ENCODE data around the gene RTEL1. TPM values are rescaled to one million over a fixed set of nuclear protein-coding genes. Genes with fewer than 3 reads are reported as not detected.

RTEL1 gene
- total and polyA plus RNA-seq, 9 of the 15 experiments (the other 6 are each of a cell fraction or from before 2014, with no cell fraction given): 0.36 to 61.0 (median 17.9) TPM

DNA sequence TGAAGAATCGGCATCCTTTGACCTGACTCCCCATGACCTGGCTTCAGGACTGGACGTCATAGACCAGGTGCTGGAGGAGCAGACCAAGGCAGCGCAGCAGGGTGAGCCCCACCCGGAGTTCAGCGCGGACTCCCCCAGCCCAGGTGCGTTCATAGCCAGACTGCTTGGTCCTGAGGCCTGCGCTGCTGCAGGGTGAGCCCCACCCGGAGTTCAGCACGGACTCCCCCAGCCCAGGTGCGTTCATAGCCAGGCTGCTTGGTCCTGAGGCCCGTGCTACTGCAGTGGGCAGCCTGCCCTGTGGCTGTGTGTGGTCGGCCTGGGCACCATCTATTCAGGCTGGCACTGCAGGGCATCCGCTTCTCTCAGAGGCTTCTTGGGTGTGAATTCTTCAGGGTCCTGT, 15.8 kb downstream of the RTEL1 start:
- ATAC-seq (no peak), FAIRE-seq (no peak), DNase-seq (ENCODE audit: extremely low read depth in 1 of 4, low spot score in 3 of 4) (no peak)
- no peaks in the 10 kb centered on the region for H4K20me1 ChIP-seq (replicated peaks; ENCODE audit: control insufficient read depth, insufficient read depth, low read length)
- H3K9me1 ChIP-seq (ENCODE audit: control insufficient read depth, insufficient read depth, low read length): no peaks in the 10 kb centered on the region
- H3K36me3 ChIP-seq (ENCODE audit: control insufficient read depth, insufficient read depth, low read length): peaks cover 64% of the 10 kb centered on the region; the same call in 2 of the 3 replicates
- peaks cover 0 to 9% of the 10 kb centered on the region in 2 experiments; a peak in 1 of 5 replicates for H3K4me1 ChIP-seq (replicated peaks in 1 of 2; ENCODE audit: control insufficient read depth in 2 of 2, insufficient read depth in 2 of 2, low read length in 2 of 2)
- ChIA-PET CTCF (ENCODE audit: low intra/inter-chr PET ratio) (no interaction called here), POLR2A (no interaction called here)
- H3K9ac ChIP-seq (ENCODE audit: insufficient read depth in 1 of 2, low read depth in 2 of 2, low read length in 2 of 2): no peak overlapping the region
- H3K27me3 ChIP-seq (ENCODE audit: control insufficient read depth in 2 of 2, insufficient read depth in 2 of 2, low read length in 2 of 2): no peaks in the 10 kb centered on the region
- H3K4me3 ChIP-seq: no peak overlapping the region
- no peaks in the 10 kb centered on the region for H3K9me3 ChIP-seq (replicated peaks; ENCODE audit: control insufficient read depth, insufficient read depth, low read depth, low read length)
- no peak overlapping the region for H2AFZ ChIP-seq (ENCODE audit: low read depth, low read length)
- BruUV-seq (replicated peaks): no TSS peak
- WGBS (ENCODE audit: insufficient coverage, low coverage, missing lambda C conversion rate): 98% methylated on average over 13 of the region's 14 CpGs
- in situ Hi-C loops (cut with MboI): no loop called here
- intact Hi-C loops (cut with micrococcal nuclease): no loop called here
- no peaks in the 10 kb centered on the region for H3K79me2 ChIP-seq (ENCODE audit: control insufficient read depth, insufficient read depth, low read length)
- H3K27ac ChIP-seq (ENCODE audit: extremely low read depth, low read depth, low read length): no peak overlapping the region
- no peak overlapping the region for H3K4me2 ChIP-seq (ENCODE audit: insufficient read depth, low read length)
- TF ChIP-seq POLR2G (IDR thresholded peaks at IDR 0.05; ENCODE audit: low read depth, low read length) (0 out of 2 replicates have a peak, but pooled peaks have one; percentile 36), KLF1 (tag; IDR thresholded peaks at IDR 0.05) (no peak), TSC22D4 (tag; IDR thresholded peaks at IDR 0.05) (no peak)

- WGBS (ENCODE audit: insufficient coverage, low coverage, missing lambda C conversion rate): 91% methylated on average over 20 of the region's 20 CpGs
- no peaks in the 10 kb centered on the region for H3K79me2 ChIP-seq (ENCODE audit: control insufficient read depth, insufficient read depth, low read length)
- TF ChIP-seq MYNN (IDR thresholded peaks at IDR 0.05): no peak
- TF ChIP-seq MYNN (CRISPR knock-in tag; IDR thresholded peaks at IDR 0.05): no peak
- H3K4me3 ChIP-seq: no peak overlapping the region
- peaks cover 68% of the 10 kb centered on the region; the same call in 2 of the 3 replicates for H3K36me3 ChIP-seq (ENCODE audit: control insufficient read depth, insufficient read depth, low read length)
- POLR2A ChIA-PET: interaction anchor here (1.4 kb wide), 1 partner anchor 9 kb away, joined by 3 read pairs; no protein-coding TSS in a partner anchor
- no TSS peak for BruUV-seq (replicated peaks)
- no peak for ATAC-seq
- CTCF ChIA-PET (ENCODE audit: low intra/inter-chr PET ratio): no interaction called here
- H3K9me1 ChIP-seq (ENCODE audit: control insufficient read depth, insufficient read depth, low read length): no peaks in the 10 kb centered on the region
- intact Hi-C loops (cut with micrococcal nuclease) (no loop called here), in situ Hi-C loops (cut with MboI) (no loop called here)
- no peaks in the 10 kb centered on the region for H3K9me3 ChIP-seq (replicated peaks; ENCODE audit: control insufficient read depth, insufficient read depth, low read depth, low read length)
- no peak overlapping the region; a peak in 2 of 4 replicates for H3K9ac ChIP-seq (ENCODE audit: insufficient read depth in 1 of 2, low read depth in 2 of 2, low read length in 2 of 2)
- no peak overlapping the region for H3K27ac ChIP-seq (ENCODE audit: extremely low read depth, low read depth, low read length)
- no peaks in the 10 kb centered on the region for H4K20me1 ChIP-seq (replicated peaks; ENCODE audit: control insufficient read depth, insufficient read depth, low read length)
- H3K4me2 ChIP-seq (ENCODE audit: insufficient read depth, low read length): no peak overlapping the region
- DNase-seq (ENCODE audit: extremely low read depth in 1 of 4, low spot score in 3 of 4): no peak
- FAIRE-seq: no peak
- H3K27me3 ChIP-seq (ENCODE audit: control insufficient read depth in 2 of 2, insufficient read depth in 2 of 2, low read length in 2 of 2): no peaks in the 10 kb centered on the region
- H3K4me1 ChIP-seq (replicated peaks in 1 of 2; ENCODE audit: control insufficient read depth in 2 of 2, insufficient read depth in 2 of 2, low read length in 2 of 2): peaks cover 0 to 13% of the 10 kb centered on the region in 2 experiments; a peak in 1 of 5 replicates
- H2AFZ ChIP-seq (ENCODE audit: low read depth, low read length): no peak overlapping the region
Observed at GRCh38 chr20:63675681-63676368, 17.7 kb downstream of the RTEL1 start.
